Ammon's horn (tissue), 1 donor: Measurements from ENCODE around the gene NFIX.

ENCODE experiments used
- DNase-seq: peaks from one replicate; pipeline ENCODE4 v3.0.0-alpha.2; 2016; ENCODE audit warnings: low spot score

NFIX gene

DNA sequence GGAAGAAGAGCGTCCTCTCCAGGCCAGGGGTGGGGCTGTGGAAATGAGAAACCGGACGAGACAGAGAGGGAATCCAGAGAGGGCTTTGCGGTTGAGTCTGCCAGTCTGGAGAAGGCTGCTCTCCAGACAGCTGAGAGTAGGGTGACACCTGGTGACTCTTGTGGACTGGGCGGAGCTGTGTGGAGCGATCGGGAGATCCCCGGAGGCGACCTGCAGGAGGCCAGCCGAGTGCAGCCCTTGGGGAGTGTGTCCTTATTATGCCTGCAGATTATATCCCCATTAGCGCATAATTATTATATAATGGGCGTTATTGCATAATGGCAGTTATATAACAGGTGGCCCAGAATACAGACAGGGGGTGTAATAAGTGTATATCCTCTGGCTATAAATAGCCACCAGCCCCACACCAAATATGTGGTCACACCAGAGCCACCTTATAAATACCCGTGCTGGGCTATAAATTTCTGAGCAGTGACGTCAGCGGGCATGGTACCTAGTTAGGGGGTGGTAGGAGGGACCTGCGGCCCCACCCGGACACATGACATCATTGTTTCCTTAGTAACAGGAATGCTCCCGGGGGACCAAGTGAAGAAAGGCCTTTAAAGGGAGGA, 41.2 kb downstream of the NFIX start:
- no peak for DNase-seq

DNA sequence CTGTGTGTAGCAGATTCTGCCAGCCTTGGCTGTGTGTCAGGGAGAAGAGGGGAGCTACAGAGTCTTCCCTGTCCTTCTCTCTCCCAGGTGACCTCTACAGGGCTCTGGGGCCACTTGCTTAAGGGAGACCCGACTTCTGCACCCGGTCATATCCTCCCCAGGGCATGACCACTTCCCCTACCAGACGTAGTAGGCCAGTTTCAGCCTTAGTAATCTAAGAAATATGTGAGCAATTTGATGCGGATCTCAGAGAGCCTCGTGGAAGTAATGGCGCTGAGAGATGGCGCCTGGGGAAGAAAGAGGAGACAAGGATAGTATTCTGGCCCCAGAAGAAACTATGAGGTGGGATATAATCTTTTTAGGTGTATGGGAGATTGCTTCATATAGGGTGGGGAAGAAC, 41.9 kb downstream of the NFIX start:
- DNase-seq, result no peak

DNA sequence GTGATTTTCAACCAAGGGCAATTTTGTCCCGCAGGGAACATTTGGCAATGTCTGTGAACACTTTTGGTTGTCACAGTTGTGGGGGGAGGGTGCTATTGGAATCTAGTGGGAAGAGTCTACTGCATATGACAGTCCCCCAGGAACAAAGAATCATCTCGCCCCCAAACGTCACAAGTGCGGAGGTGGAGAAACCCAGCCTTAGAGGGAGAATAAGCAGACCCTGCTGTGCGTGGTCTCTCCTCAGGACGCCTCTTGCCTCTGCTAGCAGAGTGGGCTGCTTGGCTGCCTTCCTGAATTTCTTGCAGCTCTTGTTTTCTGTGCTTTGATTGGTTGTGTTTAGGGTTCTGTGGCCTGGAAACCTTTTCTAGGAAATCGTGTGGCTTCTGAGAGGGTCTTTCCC, 42.5 kb downstream of the NFIX start:
- peak; percentile 72 for DNase-seq

DNA sequence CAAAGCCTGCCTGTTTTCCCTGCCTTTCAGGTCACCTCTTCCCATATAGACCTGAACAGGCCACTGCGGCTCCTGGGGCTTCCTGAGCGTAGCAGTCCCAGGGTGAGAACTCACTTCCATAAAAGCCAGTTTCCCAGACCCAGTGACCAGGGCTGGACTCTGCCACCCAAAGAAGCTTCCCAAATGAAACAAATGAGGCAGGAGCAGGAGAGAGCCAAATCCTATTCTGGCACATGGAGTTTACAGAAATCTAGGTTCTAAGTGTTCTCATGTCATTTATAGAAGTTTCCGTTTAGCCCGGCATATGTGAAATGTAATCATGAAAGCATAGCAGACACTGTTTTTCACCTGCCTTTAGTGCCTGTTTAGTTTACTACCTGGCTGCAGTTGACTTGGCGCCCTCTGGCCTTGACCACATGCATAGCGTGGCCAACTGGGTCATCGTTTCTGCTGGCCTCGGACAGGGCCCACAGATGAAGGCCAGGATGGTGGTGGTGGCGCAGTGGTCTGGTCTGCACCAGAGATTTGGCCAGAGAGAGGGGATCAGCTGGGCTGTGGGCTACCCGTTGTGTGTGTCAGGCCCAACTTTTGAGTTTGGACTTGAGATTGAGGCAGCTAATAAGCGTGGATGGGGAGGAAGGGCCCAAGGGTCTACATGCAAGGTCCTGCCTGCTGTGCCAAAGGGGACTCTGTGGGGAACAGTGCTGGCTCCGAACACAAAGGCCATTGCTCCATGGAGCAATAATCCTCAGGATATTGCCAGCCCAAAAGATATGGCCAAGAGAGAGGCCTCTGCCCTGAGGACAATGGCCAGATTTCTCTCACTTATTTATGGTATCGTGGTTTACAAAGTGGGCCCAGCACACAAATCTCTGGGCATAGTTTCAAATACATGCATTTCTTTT, 43.3 kb downstream of the NFIX start:
- DNase-seq, result no peak

DNA sequence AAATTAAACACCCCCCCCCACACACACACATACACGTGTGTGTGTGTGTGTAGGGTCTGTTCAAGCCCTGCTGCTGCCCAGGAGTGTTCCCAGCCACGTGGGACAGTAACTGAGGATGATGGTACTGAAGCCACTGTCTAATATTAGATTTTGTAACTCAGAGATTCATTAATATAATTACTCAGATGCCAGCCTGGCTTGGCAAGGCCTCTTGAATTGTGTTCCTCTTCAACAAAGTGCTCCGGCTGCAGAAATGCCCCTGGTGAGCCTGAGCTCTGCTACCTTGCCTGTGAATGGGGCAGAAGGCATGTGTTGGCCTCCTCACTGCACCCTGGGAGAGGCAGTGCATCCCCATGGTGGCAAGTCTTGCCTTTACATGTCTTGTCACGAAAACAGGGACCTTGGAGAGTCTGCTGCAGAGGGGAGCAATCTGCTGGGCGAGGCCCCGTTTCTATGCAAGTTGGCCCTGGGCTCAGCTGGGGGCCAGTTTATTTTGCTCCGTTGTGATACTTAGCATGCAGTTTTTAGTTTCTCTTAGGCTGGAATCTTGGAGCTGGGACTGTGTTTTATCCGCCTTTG, 44.0 kb downstream of the NFIX start:
- no peak for DNase-seq

DNA sequence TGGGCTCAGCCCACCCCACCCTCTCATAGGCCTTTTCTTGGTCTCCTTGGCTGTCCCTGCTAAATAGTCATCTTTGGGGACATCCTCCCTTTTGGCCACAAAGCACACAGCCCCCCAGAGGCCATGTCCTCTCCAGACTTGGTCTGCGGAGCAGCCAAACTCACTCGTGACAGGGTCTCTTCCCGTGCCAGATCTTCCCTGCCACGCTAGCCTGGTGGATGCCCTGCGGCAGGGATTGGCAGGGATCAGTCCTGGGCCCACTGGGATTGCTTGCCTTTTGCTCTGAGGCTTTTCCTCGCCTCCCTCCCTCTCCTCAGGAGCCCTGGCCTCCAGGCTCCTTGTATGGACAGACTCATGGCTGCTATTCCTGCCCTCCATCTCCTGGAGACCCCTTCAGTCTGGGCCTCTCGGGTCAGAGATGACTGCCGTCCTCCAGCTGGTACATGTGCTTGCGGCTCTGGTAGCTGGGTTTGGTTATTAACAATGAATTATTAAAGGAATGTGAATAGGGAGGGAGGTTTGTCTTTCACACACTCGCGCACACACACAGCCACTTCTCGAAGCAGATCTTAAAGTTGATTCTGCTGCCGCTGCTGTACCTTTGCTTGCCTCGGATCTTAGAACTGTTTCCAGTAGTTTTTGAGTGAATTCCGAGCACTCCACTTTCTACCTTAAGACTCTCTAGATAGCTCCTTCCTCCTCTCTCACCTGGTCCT, 45.1 kb downstream of the NFIX start:
- DNase-seq, result no peak

DNA sequence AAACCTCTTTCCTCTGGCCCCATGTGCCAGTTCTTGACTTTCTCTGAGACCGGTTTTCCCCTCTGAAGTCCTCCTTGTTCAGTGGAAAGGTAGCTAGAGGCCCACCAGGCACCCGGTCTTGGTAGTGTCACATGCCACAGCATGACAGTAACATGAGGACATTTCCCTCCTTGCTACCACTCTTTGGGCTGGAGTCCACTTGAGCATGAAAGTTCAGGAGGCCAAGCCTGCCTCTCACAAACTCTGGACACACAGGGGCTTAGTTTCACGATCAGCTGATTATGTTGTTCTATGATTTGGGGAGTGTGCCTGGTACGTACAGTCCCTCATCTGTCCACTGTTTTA, 45.6 kb downstream of the NFIX start:
- no peak for DNase-seq

DNA sequence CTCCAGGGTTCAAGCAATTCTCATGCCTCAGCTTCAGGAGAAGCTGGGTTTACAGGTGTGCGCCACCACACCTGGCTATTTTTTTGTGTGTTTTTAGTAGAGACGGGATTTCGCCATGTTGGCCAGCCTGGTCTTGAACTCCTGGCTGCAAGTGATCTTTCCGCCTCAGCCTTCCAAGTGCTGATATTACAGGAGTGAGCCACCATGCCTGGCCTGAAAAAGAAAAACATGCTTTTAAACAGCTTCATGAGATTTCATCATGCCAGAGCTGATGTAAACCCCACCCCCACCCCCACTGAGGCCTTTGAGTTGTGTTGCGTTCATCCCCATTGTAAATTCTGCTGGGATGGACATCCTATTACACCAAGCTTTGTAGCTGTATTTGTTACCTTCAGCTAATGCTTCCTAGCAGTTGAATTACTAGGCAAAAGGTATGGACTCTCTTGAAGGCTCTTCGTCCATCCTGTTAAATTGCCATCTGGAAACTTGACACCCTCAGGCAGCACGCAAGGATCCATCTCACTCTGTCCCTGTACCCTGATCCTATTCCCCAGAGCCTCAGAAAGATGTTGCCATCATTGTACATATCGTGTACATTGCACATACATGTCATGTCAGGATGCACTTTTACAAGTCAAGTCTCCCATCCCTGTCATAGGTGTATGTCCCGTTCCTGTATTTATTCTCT, 47.3 kb downstream of the NFIX start:
- no peak for DNase-seq

DNA sequence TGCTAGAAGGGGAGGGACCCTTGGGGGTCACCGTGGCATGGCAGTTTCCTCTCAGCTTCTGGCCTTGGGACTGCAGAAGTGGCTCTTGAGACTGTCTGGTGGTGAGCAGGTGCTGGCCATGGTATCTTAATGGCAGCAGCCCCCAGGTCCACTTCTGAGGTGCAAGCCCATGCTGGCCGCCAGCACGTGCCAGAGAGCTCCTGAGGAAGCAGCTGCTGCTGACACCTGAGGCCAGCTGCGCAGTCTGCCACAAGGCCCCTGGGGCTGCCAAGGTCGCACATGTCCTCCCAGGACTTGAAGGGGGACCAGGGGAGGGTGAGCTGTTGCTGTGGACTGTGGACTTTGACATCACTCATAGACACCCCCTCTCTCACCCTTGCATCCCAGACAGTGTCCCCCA, 48.0 kb downstream of the NFIX start:
- no peak for DNase-seq

DNA sequence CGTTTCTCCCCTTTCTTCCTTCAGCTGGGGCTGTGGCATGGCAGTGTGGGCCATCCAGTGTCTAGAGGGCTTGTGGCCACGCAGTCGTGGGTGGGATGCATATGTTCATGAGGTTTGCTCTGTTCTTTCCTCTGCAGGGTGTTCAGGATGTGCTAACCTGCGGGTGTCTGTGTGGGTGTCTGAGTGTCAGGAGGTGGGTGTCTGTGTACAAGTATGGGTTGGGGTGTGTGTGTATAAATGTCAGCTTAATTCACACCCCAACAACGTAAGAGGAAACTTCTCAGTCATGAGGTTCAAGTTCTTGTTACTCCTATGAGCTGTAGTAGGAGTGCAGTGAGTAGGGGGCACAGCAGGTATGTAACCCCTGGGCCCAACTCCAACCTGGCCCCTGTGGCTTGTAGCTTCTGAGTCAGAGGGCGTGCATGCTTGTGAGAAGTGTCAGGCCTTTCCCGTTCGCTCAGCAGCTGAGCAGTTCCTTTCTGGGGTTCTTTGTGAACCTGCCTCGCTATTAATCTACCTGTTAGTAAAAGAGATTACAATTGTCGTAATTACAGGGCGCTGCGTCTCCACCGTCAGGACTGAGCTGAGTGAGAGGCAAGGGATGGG, 49.1 kb downstream of the NFIX start:
- no peak for DNase-seq

DNA sequence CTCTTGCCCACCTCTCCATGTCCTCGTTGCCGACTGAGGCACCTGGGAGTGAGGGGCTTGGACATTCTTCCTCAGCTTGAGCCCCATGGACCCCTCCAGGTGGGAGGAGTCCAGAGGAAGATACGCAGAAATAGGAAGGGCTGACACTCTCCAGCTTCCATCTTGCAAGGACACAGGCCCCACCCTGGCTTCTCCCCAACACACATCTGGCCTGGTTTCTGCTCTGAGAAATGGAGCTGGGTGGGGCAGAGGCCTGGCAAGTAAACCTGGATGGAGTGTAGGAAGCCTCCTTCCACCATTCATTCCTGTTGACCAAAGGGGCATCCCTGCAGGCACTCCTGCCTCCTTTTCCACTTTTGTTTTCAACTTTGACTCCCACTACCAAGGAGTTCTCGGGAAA, 50.5 kb downstream of the NFIX start:
- DNase-seq, result no peak

DNA sequence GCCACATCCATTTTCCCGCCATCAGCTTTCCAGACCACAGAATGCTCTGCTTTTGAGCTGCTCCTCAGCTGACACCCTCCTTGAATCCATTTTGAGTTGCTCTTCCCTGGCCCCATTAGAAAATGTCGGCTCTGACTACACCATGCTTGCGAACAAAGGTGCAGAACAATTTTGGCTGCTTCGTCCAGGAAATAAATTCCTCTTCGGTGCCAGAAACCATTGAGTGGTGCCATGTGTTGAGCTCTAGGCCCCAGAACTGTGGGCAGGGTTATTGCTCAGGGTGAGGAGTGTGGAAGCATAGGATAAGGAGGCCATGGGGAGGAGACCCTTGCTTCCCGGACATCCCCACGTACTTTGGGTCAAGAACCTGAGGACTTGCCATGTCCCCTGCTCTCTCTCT, 52.1 kb downstream of the NFIX start:
- DNase-seq, result no peak

DNA sequence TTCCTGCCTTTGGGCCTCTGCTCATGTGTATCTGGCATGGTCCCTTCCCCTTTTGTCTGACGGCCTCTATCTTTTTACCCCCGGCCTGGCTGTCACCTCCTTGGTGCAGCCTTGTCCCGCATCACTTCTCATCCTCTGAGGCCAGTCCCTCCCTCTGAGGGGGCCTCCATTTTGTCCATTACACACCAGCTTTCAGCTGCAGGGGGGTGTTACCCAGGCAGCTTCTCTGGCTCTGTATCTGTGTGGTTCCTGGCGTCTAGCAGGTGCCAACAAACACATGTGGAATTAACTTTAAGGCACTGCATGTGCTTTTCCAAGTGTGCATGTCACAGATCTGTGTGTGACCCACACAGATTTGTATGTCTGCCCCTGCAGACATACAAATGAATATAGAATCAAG, 55.0 kb downstream of the NFIX start:
- DNase-seq, result no peak

DNA sequence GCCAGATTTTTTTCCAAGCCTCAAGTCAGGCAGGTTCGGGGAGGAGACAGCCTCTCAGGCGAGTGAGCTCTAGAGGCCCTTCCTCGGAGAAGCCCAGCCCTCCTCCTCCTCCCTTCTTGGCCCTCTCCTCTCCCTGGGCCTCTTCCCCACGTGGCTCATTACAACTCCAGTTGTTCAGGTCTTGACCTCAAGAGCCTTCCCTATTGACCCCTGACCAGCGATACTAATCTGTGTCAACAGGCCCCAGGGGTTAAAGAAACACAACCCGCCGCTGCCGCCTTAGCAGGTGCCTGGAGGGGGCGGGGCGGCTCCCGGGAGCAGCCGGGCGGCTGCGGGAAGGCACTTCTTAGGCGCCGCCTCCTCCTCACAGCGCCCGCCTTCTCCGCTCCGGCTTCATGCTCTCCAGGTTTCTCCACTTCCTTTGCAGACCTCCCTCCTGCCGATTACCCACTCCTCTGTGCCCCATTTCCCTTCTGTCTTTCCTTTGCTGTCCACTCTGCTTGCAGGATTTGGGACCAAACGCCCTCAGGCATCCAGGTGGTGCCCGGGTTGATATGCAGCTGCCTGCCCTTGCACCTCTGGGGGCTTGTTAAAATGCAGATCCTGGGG, 56.4 kb downstream of the NFIX start:
- no peak for DNase-seq

DNA sequence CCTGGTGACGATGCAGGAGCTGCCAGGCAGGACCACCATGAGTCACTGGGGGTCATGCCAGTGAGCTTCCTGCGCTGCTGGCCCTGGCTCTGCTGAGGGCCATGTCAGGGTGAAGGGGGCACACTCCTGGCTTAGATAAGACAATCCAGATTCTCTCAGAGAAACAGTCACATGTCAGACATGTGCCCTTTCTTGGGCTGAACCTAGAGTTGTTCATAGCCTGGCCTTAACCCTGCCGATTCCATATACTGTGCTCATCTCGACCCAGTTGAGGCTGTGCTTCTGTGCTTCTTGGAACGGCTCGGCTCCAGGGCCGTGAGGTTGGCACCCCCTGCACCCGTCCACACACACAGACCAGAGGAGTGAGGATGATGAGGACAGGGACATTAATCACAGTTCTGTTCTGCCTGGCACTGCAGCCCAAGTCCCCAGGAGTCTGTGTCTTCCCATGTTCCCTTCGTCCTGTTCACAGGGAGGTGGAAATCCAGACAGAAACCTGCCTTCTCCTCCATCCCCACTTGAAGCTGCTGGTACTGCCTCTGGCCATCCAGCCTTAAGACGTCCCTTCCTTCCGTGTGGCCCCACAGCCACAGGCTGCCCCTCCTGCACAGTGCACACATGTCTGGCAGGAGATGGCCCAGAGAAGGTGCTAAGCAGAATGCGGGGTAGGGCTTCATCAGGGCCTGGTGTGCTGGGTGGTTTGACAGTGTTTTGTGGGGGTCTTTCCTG, 57.3 kb downstream of the NFIX start:
- DNase-seq, result no peak

DNA sequence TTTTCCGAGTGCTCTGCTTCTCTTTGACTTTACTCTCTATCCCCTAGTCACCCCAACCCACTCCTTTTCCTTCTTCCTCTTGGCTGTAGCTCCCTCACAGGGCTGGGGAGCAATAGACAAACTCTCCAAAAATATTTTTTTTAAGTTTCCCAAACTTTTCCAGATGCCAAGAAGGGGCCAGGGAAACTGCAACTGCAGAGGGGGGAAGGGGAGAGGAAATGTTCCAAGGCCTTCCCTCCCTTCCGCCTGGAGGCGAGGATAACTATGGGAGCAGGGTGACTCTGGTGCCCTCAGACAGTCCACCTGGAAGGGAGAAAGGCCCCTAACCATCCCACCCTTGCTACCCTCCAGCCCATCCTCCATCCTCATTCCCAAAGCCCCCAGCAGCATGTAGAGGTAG, 58.0 kb downstream of the NFIX start:
- no peak for DNase-seq

DNA sequence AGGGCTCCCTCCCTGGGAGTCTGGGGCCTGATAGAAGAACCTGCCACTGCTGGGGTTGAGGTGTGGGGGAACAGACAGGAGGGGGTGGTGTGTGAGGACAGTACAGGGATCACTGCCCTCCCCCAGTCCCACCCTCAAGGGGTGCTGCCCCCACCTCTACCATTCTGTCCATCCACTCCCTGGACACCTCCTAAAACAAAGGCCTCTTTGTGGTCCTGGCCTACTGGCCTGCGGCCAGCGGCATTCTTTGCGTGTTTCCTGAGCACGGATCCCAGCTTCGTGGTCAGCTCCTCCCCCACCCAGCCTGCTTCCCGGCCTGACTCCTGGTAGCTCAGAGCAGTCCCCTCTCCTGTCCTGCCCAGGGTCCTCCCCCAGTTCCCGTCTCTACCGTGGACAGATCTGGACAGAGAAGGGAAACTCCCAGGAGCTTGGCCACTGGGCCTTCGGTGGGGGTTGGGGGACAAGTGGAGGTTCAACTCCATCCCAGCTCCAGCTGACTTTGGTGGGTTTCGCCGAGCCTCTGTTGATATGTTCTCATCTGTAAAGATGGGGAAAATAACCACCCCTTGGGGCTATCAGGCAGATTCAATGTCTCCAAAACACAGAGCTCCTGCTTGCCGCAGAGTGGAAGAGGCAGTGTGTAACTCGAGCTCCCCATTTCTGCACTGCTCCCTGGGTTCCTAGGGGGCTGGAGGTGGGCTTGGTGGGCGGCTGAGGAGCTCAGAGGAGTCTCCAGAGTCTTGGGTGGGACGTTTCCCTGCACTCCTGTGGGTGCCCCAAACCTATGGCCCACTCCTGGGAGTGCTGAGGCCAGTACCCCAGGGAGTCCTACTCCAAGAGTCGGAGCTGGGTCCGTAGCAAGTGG, 58.7 kb downstream of the NFIX start:
- DNase-seq, result peak; percentile 76

DNA sequence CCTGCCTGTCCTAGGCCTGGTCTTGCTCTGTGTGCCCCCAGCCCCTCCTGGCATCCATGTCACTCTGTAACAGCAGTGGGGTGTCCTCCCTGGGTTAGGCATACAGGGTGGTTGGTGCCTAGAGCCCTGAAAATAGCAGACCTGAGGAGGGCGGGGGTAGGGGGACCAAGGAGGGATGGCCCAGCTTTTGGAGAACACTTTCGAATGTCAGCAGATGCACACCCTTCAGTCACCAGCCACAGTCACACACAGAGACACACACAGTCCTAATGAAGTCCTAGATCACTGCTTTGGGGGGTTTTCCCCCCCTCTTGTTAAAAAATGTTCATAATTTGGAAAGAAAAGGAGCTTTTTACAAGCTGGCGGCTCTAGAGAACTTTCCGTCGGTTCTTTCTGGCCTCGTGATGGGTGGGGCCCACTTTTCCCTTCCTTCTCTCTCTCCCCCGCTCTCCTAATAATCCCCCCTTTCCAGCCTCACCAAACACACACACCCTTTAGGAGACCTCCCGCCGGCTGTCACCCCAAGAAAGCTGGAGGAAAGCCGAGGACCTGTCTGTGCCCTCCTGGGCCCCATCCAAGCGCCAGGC, 59.4 kb downstream of the NFIX start:
- no peak for DNase-seq
